HG02623 (cell line): ENCODE results near the gene DUT.

Experiments
- ATAC-seq: cut with Tn5 transposase; IDR thresholded peaks from one replicate; pipeline ENCODE4 v1.9.1; 2021; ENCODE audit warnings: moderate library complexity; ENCODE audit not compliant: unreplicated experiment

Gene DUT

GRCh38 chr15:48367483-48367882 lies 36.3 kb downstream of the DUT start:
- no peak for ATAC-seq

- ATAC-seq: no peak
Measured at GRCh38 chr15:48370460-48370859, 39.2 kb downstream of the DUT start.

GRCh38 chr15:48371550-48371949 lies 40.3 kb downstream of the DUT start:
- ATAC-seq: no peak

GRCh38 chr15:48371961-48372360 lies 40.7 kb downstream of the DUT start:
- ATAC-seq: no peak

GRCh38 chr15:48373821-48374451 lies 42.7 kb downstream of the DUT start:
- no peak for ATAC-seq

- no peak for ATAC-seq
Measured at GRCh38 chr15:48374472-48374871, 43.2 kb downstream of the DUT start.

- ATAC-seq: no peak
Measured at GRCh38 chr15:48375767-48376166, 44.5 kb downstream of the DUT start.

- ATAC-seq: no peak
Measured at GRCh38 chr15:48380198-48380597, 49.0 kb downstream of the DUT start.

GRCh38 chr15:48381861-48382260 lies 50.6 kb downstream of the DUT start:
- no peak for ATAC-seq

- no peak for ATAC-seq
Measured at GRCh38 chr15:48383031-48383430, 51.8 kb downstream of the DUT start.

- ATAC-seq: no peak
Measured at GRCh38 chr15:48384616-48385015, 53.4 kb downstream of the DUT start.

- ATAC-seq: no peak
Measured at GRCh38 chr15:48385031-48385830, 54.0 kb downstream of the DUT start.

- ATAC-seq: no peak
Measured at GRCh38 chr15:48388016-48388851, 57.0 kb downstream of the DUT start.

GRCh38 chr15:48388910-48389309 lies 57.7 kb downstream of the DUT start:
- no peak for ATAC-seq

GRCh38 chr15:48389691-48390143 lies 58.5 kb downstream of the DUT start:
- ATAC-seq: no peak

- ATAC-seq: no peak
Measured at GRCh38 chr15:48391950-48392349, 60.7 kb downstream of the DUT start.

- no peak for ATAC-seq
Measured at GRCh38 chr15:48392356-48392755, 61.1 kb downstream of the DUT start.
